KMS-11 (cell line): Measurements from ENCODE around the gene TOMM7.
"Not testable (repeated sequence)": the region's sequence is repeated elsewhere in the genome, so short reads cannot be mapped to it uniquely, and the experiment has no call there.

Source experiments
- H2AFZ ChIP-seq: fragments of 200-600 bp; sonication (generic); 2 replicates; pipeline ENCODE4 v1.6.1; 2016; ENCODE audit warnings: antibody characterized with exemption, mixed run types, low read depth
- H3K27ac ChIP-seq: fragments of 200-600 bp; sonication (generic); 2 replicates; pipeline ENCODE4 v1.6.1; 2016; ENCODE audit warnings: mild to moderate bottlenecking, mixed run types
- H3K27me3 ChIP-seq: fragments of 200-600 bp; sonication (generic); 2 replicates; pipeline ENCODE4 v1.6.1; 2017; ENCODE audit warnings: mild to moderate bottlenecking, low read depth, mixed run types, moderate library complexity; ENCODE audit not compliant: insufficient read depth
- H3K36me3 ChIP-seq: fragments of 200-600 bp; sonication (generic); 2 replicates; pipeline ENCODE4 v1.6.1; 2017; ENCODE audit warnings: mild to moderate bottlenecking, mixed run types; ENCODE audit not compliant: insufficient read depth
- H3K4me1 ChIP-seq: fragments of 200-600 bp; sonication (generic); 2 replicates; pipeline ENCODE4 v1.6.1; 2016; ENCODE audit warnings: mild to moderate bottlenecking, low read depth, mixed run types; ENCODE audit not compliant: poor library complexity, severe bottlenecking
- H3K4me2 ChIP-seq: fragments of 200-600 bp; sonication (generic); 2 replicates; pipeline ENCODE4 v1.7.0; 2016; ENCODE audit warnings: mild to moderate bottlenecking, mixed run types
- H3K4me3 ChIP-seq: fragments of 200-600 bp; sonication (generic); IDR thresholded peaks from 2 replicates; pipeline ENCODE4 v1.6.1; 2017; ENCODE audit warnings: low read depth, low read length, mixed read lengths; ENCODE audit not compliant: insufficient read depth
- H3K79me2 ChIP-seq: fragments of 200-600 bp; sonication (generic); 2 replicates; pipeline ENCODE4 v1.6.1; 2016; ENCODE audit warnings: low read depth, mixed run types; ENCODE audit not compliant: insufficient read depth
- H3K9ac ChIP-seq: fragments of 200-600 bp; sonication (generic); 2 replicates; pipeline ENCODE4 v1.6.1; 2016; ENCODE audit warnings: mild to moderate bottlenecking, mixed run types
- H4K20me1 ChIP-seq: fragments of 200-600 bp; sonication (generic); 2 replicates; pipeline ENCODE4 v1.6.1; 2016; ENCODE audit warnings: mild to moderate bottlenecking, mixed run types; ENCODE audit not compliant: insufficient read depth
- CTCF ChIP-seq: fragments of 200-600 bp; sonication (generic); conservative IDR thresholded peaks from 2 replicates; pipeline ENCODE4 v1.6.1; 2017; ENCODE audit warnings: low read depth, mild to moderate bottlenecking, antibody characterized with exemption, low read length, moderate library complexity, mixed read lengths

TOMM7 gene

DNA sequence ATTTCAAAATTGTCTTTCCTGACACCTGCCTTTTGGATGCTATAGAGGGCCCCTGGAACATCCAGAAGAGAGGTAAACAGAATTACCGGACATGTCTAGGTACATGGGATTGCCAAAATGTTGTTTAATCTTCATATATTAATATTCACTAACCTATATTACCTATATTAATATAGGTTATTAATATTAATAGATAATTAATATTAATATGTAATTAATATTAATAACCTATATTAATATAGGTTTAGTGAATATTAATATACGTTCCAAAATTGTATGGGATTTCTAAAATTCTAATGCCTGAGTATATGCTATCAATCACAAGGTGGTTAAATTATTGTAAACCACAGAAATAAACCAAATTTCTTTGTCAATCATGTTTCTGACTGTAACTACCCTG lies 17.4 kb downstream of the TOMM7 start:
- no peaks in the 10 kb centered on the region for H4K20me1 ChIP-seq
- no peak overlapping the region for H3K4me3 ChIP-seq
- no peak overlapping the region for H3K9ac ChIP-seq
- no peak overlapping the region for H2AFZ ChIP-seq
- no peaks in the 10 kb centered on the region for H3K36me3 ChIP-seq
- H3K27ac ChIP-seq: no peak overlapping the region
- H3K4me1 ChIP-seq: no peaks in the 10 kb centered on the region
- no peak overlapping the region for H3K4me2 ChIP-seq
- no peak for TF ChIP-seq CTCF
- H3K79me2 ChIP-seq: no peaks in the 10 kb centered on the region
- H3K27me3 ChIP-seq: no peaks in the 10 kb centered on the region

- not testable (repeated sequence) for H3K4me2 ChIP-seq, H3K36me3 ChIP-seq, H3K9ac ChIP-seq, H3K4me3 ChIP-seq, H3K4me1 ChIP-seq, H2AFZ ChIP-seq, H3K27me3 ChIP-seq, H3K79me2 ChIP-seq, H4K20me1 ChIP-seq, H3K27ac ChIP-seq
Measured at GRCh38 chr7:22802831-22803230, 19.8 kb downstream of the TOMM7 start.

DNA sequence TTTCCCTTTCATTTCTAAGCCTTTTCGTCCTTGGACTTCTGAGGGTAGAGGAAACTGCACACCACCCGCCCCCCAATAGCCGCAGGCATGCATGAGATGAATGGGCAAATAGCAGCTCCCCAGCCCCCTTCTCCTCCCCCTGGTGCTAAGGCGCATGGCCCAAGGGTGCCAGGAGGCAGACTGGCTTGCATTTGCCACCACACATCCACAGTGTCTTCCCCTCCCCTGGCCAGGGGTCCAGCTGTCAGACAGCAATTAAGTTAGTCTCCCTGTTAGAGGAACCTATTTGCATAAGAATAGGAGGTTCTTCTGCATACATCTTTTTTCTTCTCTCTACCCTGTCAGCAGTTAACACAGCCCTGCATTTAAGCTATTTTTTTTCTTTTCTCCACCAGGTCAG lies 20.2 kb downstream of the TOMM7 start:
- Histone ChIP-seq H3K27ac (no peak overlapping the region), H3K9ac (no peak overlapping the region)

DNA sequence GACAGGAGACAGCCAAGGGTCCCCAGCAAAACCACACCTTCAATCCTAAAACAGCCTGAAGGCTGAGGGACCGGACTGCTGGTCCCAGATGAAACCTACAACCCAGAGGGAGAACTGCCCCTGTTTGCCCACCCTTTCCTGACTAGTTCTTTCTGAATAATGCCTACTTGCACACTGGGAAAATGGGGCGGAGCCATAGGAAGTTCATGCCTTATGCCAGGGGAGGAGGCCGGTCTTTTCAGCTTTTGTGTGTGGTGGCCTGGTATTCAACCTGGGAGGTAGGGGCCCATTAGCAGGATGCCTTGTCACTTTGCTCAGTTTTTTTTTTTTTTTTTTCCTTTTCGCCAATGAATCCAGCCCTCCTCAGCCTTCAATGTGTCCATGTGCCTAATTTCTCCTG lies 20.7 kb downstream of the TOMM7 start:
- Histone ChIP-seq H3K4me3 (no peak overlapping the region), H3K27me3 (no peaks in the 10 kb centered on the region), H2AFZ (no peak overlapping the region), H4K20me1 (no peaks in the 10 kb centered on the region), H3K9ac (no peak overlapping the region), H3K79me2 (no peaks in the 10 kb centered on the region), H3K4me1 (no peaks in the 10 kb centered on the region), H3K36me3 (no peaks in the 10 kb centered on the region), H3K4me2 (no peak overlapping the region), H3K27ac (no peak overlapping the region)
- no peak for TF ChIP-seq CTCF

More for the DNA sequence above, 20.2 kb downstream of the TOMM7 start:
- Histone ChIP-seq H3K79me2 (no peaks in the 10 kb centered on the region), H4K20me1 (no peaks in the 10 kb centered on the region), H3K4me1 (no peaks in the 10 kb centered on the region), H3K36me3 (no peaks in the 10 kb centered on the region), H3K4me3 (no peak overlapping the region), H2AFZ (no peak overlapping the region), H3K27me3 (no peaks in the 10 kb centered on the region), H3K4me2 (no peak overlapping the region)
- TF ChIP-seq CTCF: no peak

DNA sequence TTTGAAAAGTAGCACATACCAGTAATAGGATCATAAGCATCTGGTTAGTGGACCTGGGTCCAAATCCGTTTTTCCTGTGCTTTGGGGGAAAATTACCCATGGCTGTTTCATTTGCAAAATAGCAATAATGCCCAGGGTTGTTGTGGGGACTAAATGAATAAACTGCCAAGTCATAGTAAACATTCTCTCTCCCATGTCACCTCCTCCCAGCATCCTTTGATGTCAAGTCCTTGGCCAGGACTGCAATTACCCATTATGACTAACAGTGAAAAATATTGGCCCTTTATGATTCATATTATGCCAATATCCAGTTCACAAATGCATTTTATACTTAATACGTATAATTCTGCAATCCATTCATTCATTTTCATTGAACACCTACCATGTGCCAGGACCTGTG lies 23.0 kb downstream of the TOMM7 start:
- Histone ChIP-seq H3K4me3 (no peak overlapping the region), H3K4me1 (no peaks in the 10 kb centered on the region), H4K20me1 (no peaks in the 10 kb centered on the region), H3K79me2 (no peaks in the 10 kb centered on the region), H3K27me3 (no peaks in the 10 kb centered on the region), H3K27ac (no peak overlapping the region), H3K9ac (no peak overlapping the region), H3K4me2 (no peak overlapping the region), H3K36me3 (no peaks in the 10 kb centered on the region), H2AFZ (no peak overlapping the region)
- no peak for TF ChIP-seq CTCF
